ENCODE measurements around the gene SFT2D1.
"Not testable (repeated sequence)": the region's sequence is repeated elsewhere in the genome, so short reads cannot be mapped to it uniquely, and the experiment has no call there.

The SFT2D1 gene

GRCh38 chr6:166365806-166366205, 23.5 kb upstream of the SFT2D1 start:
- TF ChIP-seq TAF1 (IDR thresholded peaks at IDR 0.05; ENCODE audit: low read depth, low read length) (no peak), POLR2AphosphoS5 (IDR thresholded peaks at IDR 0.05; ENCODE audit: low read depth, low read length) (no peak), SPI1 (IDR thresholded peaks at IDR 0.05; ENCODE audit: low read depth, low read length) (no peak), PAX5 (IDR thresholded peaks at IDR 0.05; ENCODE audit: insufficient read depth, low read length, severe bottlenecking) (no peak), POU2F2 (IDR thresholded peaks at IDR 0.05; ENCODE audit: low read depth, low read length) (no peak), POLR2A (IDR thresholded peaks at IDR 0.05; ENCODE audit: low read depth, low read length) (no peak)
- no peak for DNase-seq (ENCODE audit: insufficient read length, low spot score)
- FAIRE-seq = no peak

- TF ChIP-seq POU2F2 (IDR thresholded peaks at IDR 0.05; ENCODE audit: low read depth, low read length) = no peak
- no peak for TF ChIP-seq SPI1 (IDR thresholded peaks at IDR 0.05; ENCODE audit: low read depth, low read length)
- TF ChIP-seq POLR2AphosphoS5 (IDR thresholded peaks at IDR 0.05; ENCODE audit: low read depth, low read length) = no peak
- TF ChIP-seq POLR2A (IDR thresholded peaks at IDR 0.05; ENCODE audit: low read depth, low read length) = no peak
- no peak for TF ChIP-seq TAF1 (IDR thresholded peaks at IDR 0.05; ENCODE audit: low read depth, low read length)
- no peak for TF ChIP-seq PAX5 (IDR thresholded peaks at IDR 0.05; ENCODE audit: insufficient read depth, low read length, severe bottlenecking)
- DNase-seq (ENCODE audit: insufficient read length, low spot score) (no peak), FAIRE-seq (no peak)
Observed at GRCh38 chr6:166365221-166365620, 22.9 kb upstream of the SFT2D1 start.

GRCh38 chr6:166364456-166364855, 22.1 kb upstream of the SFT2D1 start:
- no peak for DNase-seq (ENCODE audit: insufficient read length, low spot score)
- FAIRE-seq = no peak
- TF ChIP-seq POLR2AphosphoS5 (IDR thresholded peaks at IDR 0.05; ENCODE audit: low read depth, low read length) (no peak), POU2F2 (IDR thresholded peaks at IDR 0.05; ENCODE audit: low read depth, low read length) (no peak), POLR2A (IDR thresholded peaks at IDR 0.05; ENCODE audit: low read depth, low read length) (no peak), PAX5 (IDR thresholded peaks at IDR 0.05; ENCODE audit: insufficient read depth, low read length, severe bottlenecking) (no peak), TAF1 (IDR thresholded peaks at IDR 0.05; ENCODE audit: low read depth, low read length) (no peak), SPI1 (IDR thresholded peaks at IDR 0.05; ENCODE audit: low read depth, low read length) (no peak)

- FAIRE-seq; DNase-seq (ENCODE audit: insufficient read length, low spot score): not testable (repeated sequence)
Observed at GRCh38 chr6:166362427-166362826, 20.1 kb upstream of the SFT2D1 start.

- FAIRE-seq (no peak), DNase-seq (ENCODE audit: insufficient read length, low spot score) (no peak)
- no peak for TF ChIP-seq TAF1 (IDR thresholded peaks at IDR 0.05; ENCODE audit: low read depth, low read length)
- no peak for TF ChIP-seq PAX5 (IDR thresholded peaks at IDR 0.05; ENCODE audit: insufficient read depth, low read length, severe bottlenecking)
- TF ChIP-seq SPI1 (IDR thresholded peaks at IDR 0.05; ENCODE audit: low read depth, low read length) = no peak
- no peak for TF ChIP-seq POLR2AphosphoS5 (IDR thresholded peaks at IDR 0.05; ENCODE audit: low read depth, low read length)
- TF ChIP-seq POU2F2 (IDR thresholded peaks at IDR 0.05; ENCODE audit: low read depth, low read length) = no peak
- no peak for TF ChIP-seq POLR2A (IDR thresholded peaks at IDR 0.05; ENCODE audit: low read depth, low read length)
Observed at GRCh38 chr6:166361077-166361429, 18.7 kb upstream of the SFT2D1 start.

- TF ChIP-seq TAF1 (IDR thresholded peaks at IDR 0.05; ENCODE audit: low read depth, low read length) = no peak
- TF ChIP-seq POLR2A (IDR thresholded peaks at IDR 0.05; ENCODE audit: low read depth, low read length) = no peak
- TF ChIP-seq POLR2AphosphoS5 (IDR thresholded peaks at IDR 0.05; ENCODE audit: low read depth, low read length) = no peak
- no peak for TF ChIP-seq POU2F2 (IDR thresholded peaks at IDR 0.05; ENCODE audit: low read depth, low read length)
- no peak for TF ChIP-seq PAX5 (IDR thresholded peaks at IDR 0.05; ENCODE audit: insufficient read depth, low read length, severe bottlenecking)
- no peak for TF ChIP-seq SPI1 (IDR thresholded peaks at IDR 0.05; ENCODE audit: low read depth, low read length)
- FAIRE-seq (no peak), DNase-seq (ENCODE audit: insufficient read length, low spot score) (no peak)
Observed at GRCh38 chr6:166360243-166361076, 18.1 kb upstream of the SFT2D1 start.

GRCh38 chr6:166355552-166355951, 13.2 kb upstream of the SFT2D1 start:
- FAIRE-seq = peak; percentile 20
- DNase-seq (ENCODE audit: insufficient read length, low spot score) = no peak
- no peak for TF ChIP-seq TAF1 (IDR thresholded peaks at IDR 0.05; ENCODE audit: low read depth, low read length)
- no peak for TF ChIP-seq POU2F2 (IDR thresholded peaks at IDR 0.05; ENCODE audit: low read depth, low read length)
- TF ChIP-seq SPI1 (IDR thresholded peaks at IDR 0.05; ENCODE audit: low read depth, low read length) = no peak
- TF ChIP-seq POLR2A (IDR thresholded peaks at IDR 0.05; ENCODE audit: low read depth, low read length) = no peak
- TF ChIP-seq PAX5 (IDR thresholded peaks at IDR 0.05; ENCODE audit: insufficient read depth, low read length, severe bottlenecking) = no peak
- no peak for TF ChIP-seq POLR2AphosphoS5 (IDR thresholded peaks at IDR 0.05; ENCODE audit: low read depth, low read length)

GRCh38 chr6:166354965-166355364, 12.6 kb upstream of the SFT2D1 start:
- DNase-seq (ENCODE audit: insufficient read length, low spot score) (no peak), FAIRE-seq (no peak)
- no peak for TF ChIP-seq TAF1 (IDR thresholded peaks at IDR 0.05; ENCODE audit: low read depth, low read length)

GRCh38 chr6:166354143-166354542, 11.8 kb upstream of the SFT2D1 start:
- DNase-seq (ENCODE audit: insufficient read length, low spot score) (no peak), FAIRE-seq (no peak)
- TF ChIP-seq POLR2A (IDR thresholded peaks at IDR 0.05; ENCODE audit: low read depth, low read length) (no peak), POU2F2 (IDR thresholded peaks at IDR 0.05; ENCODE audit: low read depth, low read length) (no peak), TAF1 (IDR thresholded peaks at IDR 0.05; ENCODE audit: low read depth, low read length) (no peak), POLR2AphosphoS5 (IDR thresholded peaks at IDR 0.05; ENCODE audit: low read depth, low read length) (no peak), PAX5 (IDR thresholded peaks at IDR 0.05; ENCODE audit: insufficient read depth, low read length, severe bottlenecking) (no peak), SPI1 (IDR thresholded peaks at IDR 0.05; ENCODE audit: low read depth, low read length) (no peak)

GRCh38 chr6:166353507-166353906, 11.2 kb upstream of the SFT2D1 start:
- TF ChIP-seq SPI1 (IDR thresholded peaks at IDR 0.05; ENCODE audit: low read depth, low read length) (no peak), POLR2A (IDR thresholded peaks at IDR 0.05; ENCODE audit: low read depth, low read length) (no peak), PAX5 (IDR thresholded peaks at IDR 0.05; ENCODE audit: insufficient read depth, low read length, severe bottlenecking) (no peak), POU2F2 (IDR thresholded peaks at IDR 0.05; ENCODE audit: low read depth, low read length) (no peak), TAF1 (IDR thresholded peaks at IDR 0.05; ENCODE audit: low read depth, low read length) (no peak), POLR2AphosphoS5 (IDR thresholded peaks at IDR 0.05; ENCODE audit: low read depth, low read length) (no peak)
- DNase-seq (ENCODE audit: insufficient read length, low spot score) = no peak
- no peak for FAIRE-seq
